K562 (cell line): Measurements from ENCODE around the gene NECTIN1. TPM values are rescaled to one million over a fixed set of nuclear protein-coding genes. Genes with fewer than 3 reads are reported as not detected.

Experiments
- ATAC-seq: fragments of 200-7000 bp; cut with Tn5 transposase; 3 replicates; pipeline ENCODE4 v1.9.1; 2020; ENCODE audit warnings: moderate library complexity
- BruUV-seq: library from RNA; stranded (reverse); fragments of 400-500 nt; replicated peaks from 2 replicates; lab custom pipeline; 2021; lab: Mats Ljungman, UMichigan
- CTCF ChIA-PET: fragments of 300-600 bp; formaldehyde crosslinking; extraction: SDS; loops from one replicate; lab custom pipeline; 2021; ENCODE audit warnings: low intra/inter-chr PET ratio; lab: Yijun Ruan, JAX
- POLR2A ChIA-PET: fragments of 300-600, 350-650 bp; sonication (Branson Sonifier 250); formaldehyde crosslinking; extraction: SDS; loops from one replicate; lab custom pipeline; 2021; ENCODE audit warnings: antibody characterized with exemption, inconsistent platforms; lab: Yijun Ruan, JAX
- DNase-seq, 4 experiments: peaks; one replicate each; pipeline versions ENCODE4 v3.0.0 to v3.0.0-alpha.2; 2011 to 2018; ENCODE audit warnings: low spot score in 3 of 4, mixed read lengths in 3 of 4; ENCODE audit errors: extremely low read depth in 1 of 4
- FAIRE-seq: peaks from 2 replicates; lab custom pipeline; 2011; peaks lifted over from hg19 to GRCh38; lab: Jason Lieb, UNC
- H2AFZ ChIP-seq: 2 replicates; pipeline ENCODE4 v1.6.0; 2011; ENCODE audit warnings: low read depth, low read length, control low read depth, inconsistent platforms
- H3K27ac ChIP-seq: fragments of 200-600 bp; 3 replicates; pipeline ENCODE4 v1.8.0; 2011; ENCODE audit warnings: low read depth, mild to moderate bottlenecking, control low read depth, inconsistent platforms, low read length, moderate library complexity, mixed read lengths; ENCODE audit errors: extremely low read depth
- H3K27me3 ChIP-seq, 2 experiments: fragments of 300-600 bp in 1 of 2; 2 replicates in 1 of 2; 3 replicates in 1 of 2; pipeline versions ENCODE4 v1.6.0 to v1.8.0; 2011; ENCODE audit warnings: inconsistent platforms in 2 of 2, low read length in 2 of 2, mild to moderate bottlenecking in 1 of 2, mixed read lengths in 1 of 2, moderate library complexity in 1 of 2; ENCODE audit not compliant: control insufficient read depth in 2 of 2, insufficient read depth in 2 of 2
- H3K36me3 ChIP-seq: fragments of 300-600 bp; 3 replicates; pipeline ENCODE4 v1.8.0; 2011; ENCODE audit warnings: mild to moderate bottlenecking, low read length, inconsistent platforms; ENCODE audit not compliant: control insufficient read depth, insufficient read depth
- H3K4me1 ChIP-seq, 2 experiments: fragments of 200-600 bp in 1 of 2; replicated peaks in 1 of 2; 2 replicates in 1 of 2; 3 replicates in 1 of 2; pipeline versions ENCODE4 v1.5.1 to v1.8.0; 2011; ENCODE audit warnings: inconsistent platforms in 2 of 2, low read length in 2 of 2, mild to moderate bottlenecking in 1 of 2, mixed read lengths in 1 of 2, moderate library complexity in 1 of 2; ENCODE audit not compliant: control insufficient read depth in 2 of 2, insufficient read depth in 2 of 2
- H3K4me2 ChIP-seq: 2 replicates; pipeline ENCODE4 v1.6.1; 2011; ENCODE audit warnings: low read length, control low read depth, inconsistent platforms, mixed read lengths; ENCODE audit not compliant: insufficient read depth
- H3K4me3 ChIP-seq: fragments of 200-600 bp; sonication (generic), shearing (Covaris generic); 2 replicates; pipeline ENCODE4 v1.5.1; 2016; ENCODE audit warnings: control low read depth, inconsistent platforms
- H3K79me2 ChIP-seq: fragments of 200-600 bp; 3 replicates; pipeline ENCODE4 v1.8.0; 2011; ENCODE audit warnings: low read length, inconsistent platforms; ENCODE audit not compliant: control insufficient read depth, insufficient read depth
- H3K9ac ChIP-seq, 2 experiments: 2 replicates each; pipeline versions ENCODE4 v1.6.0 to v1.6.1; 2011; ENCODE audit warnings: low read depth in 2 of 2, low read length in 2 of 2, control low read depth in 1 of 2, inconsistent platforms in 1 of 2, mild to moderate bottlenecking in 1 of 2, mixed read lengths in 1 of 2; ENCODE audit not compliant: insufficient read depth in 1 of 2
- H3K9me1 ChIP-seq: one replicate; pipeline ENCODE4 v1.6.0; 2011; ENCODE audit warnings: inconsistent platforms, mild to moderate bottlenecking, low read length, moderate library complexity; ENCODE audit not compliant: control insufficient read depth, insufficient read depth
- H3K9me3 ChIP-seq: replicated peaks from 2 replicates; pipeline ENCODE4 v1.5.1; 2011; ENCODE audit warnings: low read depth, low read length, inconsistent platforms; ENCODE audit not compliant: control insufficient read depth, insufficient read depth
- H4K20me1 ChIP-seq: replicated peaks from 2 replicates; pipeline ENCODE4 v1.6.1; 2011; ENCODE audit warnings: low read length, inconsistent platforms, mixed read lengths; ENCODE audit not compliant: control insufficient read depth, insufficient read depth
- CC2D1A ChIP-seq: fragments of 450-650 bp; IDR thresholded peaks from 2 replicates; pipeline ENCODE4 v1.6.1; 2017; ENCODE audit warnings: mild to moderate bottlenecking
- GATAD2B ChIP-seq: fragments of 450-650 bp; IDR thresholded peaks from 2 replicates; pipeline ENCODE4 v1.6.1; 2017; ENCODE audit warnings: mild to moderate bottlenecking, borderline replicate concordance
- HMG20B ChIP-seq: fragments of 250-450 bp; sonication (Bioruptor Pico); IDR thresholded peaks from 2 replicates; pipeline ENCODE4 v1.5.0; 2021; ENCODE audit warnings: mild to moderate bottlenecking
- RBBP5 ChIP-seq: fragments of 200-600 bp; sonication (generic); IDR thresholded peaks from 2 replicates; pipeline ENCODE4 v1.6.1; 2012; ENCODE audit warnings: borderline replicate concordance, mild to moderate bottlenecking, low read length, control low read depth, inconsistent platforms; ENCODE audit not compliant: insufficient read depth, poor library complexity, severe bottlenecking
- XRCC4 ChIP-seq: IDR thresholded peaks from one replicate; pipeline ENCODE4 v1.6.1; 2011; ENCODE audit not compliant: insufficient read depth, insufficient read length; ENCODE audit errors: extremely low read depth
- ZBTB2 ChIP-seq: fragments of 450-650 bp; IDR thresholded peaks from 2 replicates; pipeline ENCODE4 v1.6.1; 2016; ENCODE audit warnings: antibody characterized with exemption
- ZKSCAN3 ChIP-seq: fragments of 250-450 bp; sonication (Bioruptor Pico); IDR thresholded peaks from 2 replicates; pipeline ENCODE4 v1.4.0; 2020
- ZNF347 ChIP-seq: fragments of 450-650 bp; formaldehyde crosslinking; IDR thresholded peaks from 2 replicates; pipeline ENCODE4 v1.4.0; 2020; ENCODE audit warnings: low read depth, mild to moderate bottlenecking, moderate library complexity
- ZNF354B ChIP-seq: fragments of 250-450 bp; sonication (Bioruptor Pico); IDR thresholded peaks from 2 replicates; pipeline ENCODE4 v1.4.0; 2020
- WGBS: fragments of 100-300 bp; shearing (Covaris generic); methylation state at CpG from one replicate; pipeline ENCODE4 v1.1.6; 2016; ENCODE audit warnings: low coverage, mixed read lengths; ENCODE audit not compliant: insufficient coverage; ENCODE audit errors: missing lambda C conversion rate; 5-methylcytosine and 5-hydroxymethylcytosine counted together
- in situ Hi-C: fragments of 300-500 bp; cut with MboI; formaldehyde crosslinking; loops from 4 replicates; pipeline ENCODE4 v1.15.0; 2018; ENCODE audit warnings: inconsistent platforms, mixed read lengths
- intact Hi-C: fragments of 100-400 bp; cut with micrococcal nuclease; formaldehyde crosslinking; loops from 2 replicates; pipeline ENCODE4 v1.14.2; 2022
- polyA plus RNA-seq, 8 experiments: library from polyadenylated mRNA; depleted of rRNA in 4 of 8; stranded (reverse) in 5 of 8; unstranded in 3 of 8; fragments of >200 nt; fragmentation: Nextera tagmentation in 2 of 8; fragmentation: Illumina TruSeq in 1 of 8; extraction: Ambion mirVana in 2 of 8; extraction: Trizol in 1 of 8; gene quantifications; 2 replicates each; pipeline versions ENCODE4 v1.2.1 to v1.2.3, GENCODE V29; 2011 to 2014; ENCODE audit warnings: inconsistent platforms in 1 of 8, missing spikeins in 1 of 8
- total RNA-seq, 7 experiments: library from RNA; depleted of rRNA in 6 of 7; stranded (reverse); fragments of >200 nt in 6 of 7; fragmentation: Illumina TruSeq in 2 of 7; extraction: Trizol in 2 of 7; gene quantifications; 2 replicates each; pipeline versions ENCODE4 v1.2.1 to v1.2.3, GENCODE V29; 2011 to 2021; ENCODE audit warnings: low replicate concordance in 1 of 7

The NECTIN1 gene
- total and polyA plus RNA-seq, 9 of the 15 experiments (the other 6 are each of a cell fraction or from before 2014, with no cell fraction given), result 0.09 to 0.53 (median 0.23) TPM; not detected in 2

GRCh38 chr11:119605137-119605665 is 123.8 kb downstream of the NECTIN1 start:
- Histone ChIP-seq H3K9ac (0 out of 4 replicates have a peak overlapping the region, but pooled peaks of 1 of the 2 experiments have one; percentile 5), H3K27me3 (peaks cover 37 to 60% of the 10 kb centered on the region in 2 experiments; a peak in 4 of 5 replicates), H3K9me3 (no peaks in the 10 kb centered on the region), H3K4me3 (no peak overlapping the region), H3K9me1 (no peaks in the 10 kb centered on the region), H3K4me1 (peaks cover 0 to 9% of the 10 kb centered on the region in 2 experiments; a peak in 1 of 5 replicates), H4K20me1 (no peaks in the 10 kb centered on the region; the same call in 1 of the 2 replicates), H2AFZ (no peak overlapping the region), H3K79me2 (no peaks in the 10 kb centered on the region), H3K4me2 (no peak overlapping the region), H3K36me3 (no peaks in the 10 kb centered on the region), H3K27ac (no peak overlapping the region)
- no peak for ATAC-seq
- ChIA-PET POLR2A (interaction anchor here (1.3 to 2.1 kb wide), 2 partner anchors 7 to 10 kb away, joined by 4 to 7 read pairs; no protein-coding TSS in a partner anchor), CTCF (no interaction called here)
- no peak for FAIRE-seq
- intact Hi-C loops, result no loop called here
- 1% methylated on average over 17 of the region's 17 CpGs for WGBS
- no TSS peak for BruUV-seq
- in situ Hi-C loops, result no loop called here
- DNase-seq, result no peak
- TF ChIP-seq HMG20B (no peak), ZNF354B (no peak), XRCC4 (no peak), ZKSCAN3 (no peak), ZNF347 (CRISPR knock-in tag) (no peak), RBBP5 (no peak), ZBTB2 (no peak), CC2D1A (no peak), GATAD2B (no peak)
- TF ChIP-seq, all 486 proteins: peak for 0
